Stimulated activated CD8-positive, alpha-beta memory T cell treated with anti-CD3 and anti-CD28 coated beads, Interleukin-15, amount 100 ng/mL, for 4 hours (primary cell): ENCODE data around the gene TLE2.
A peak's percentile ranks its signal among the peaks of the same experiment; 100 is the strongest.

Source experiments
- DNase-seq, 2 donors: peaks; one replicate each; pipeline ENCODE4 v3.0.0-alpha.2; 2020; ENCODE audit warnings: low read depth in 2 of 2

The TLE2 gene

DNA sequence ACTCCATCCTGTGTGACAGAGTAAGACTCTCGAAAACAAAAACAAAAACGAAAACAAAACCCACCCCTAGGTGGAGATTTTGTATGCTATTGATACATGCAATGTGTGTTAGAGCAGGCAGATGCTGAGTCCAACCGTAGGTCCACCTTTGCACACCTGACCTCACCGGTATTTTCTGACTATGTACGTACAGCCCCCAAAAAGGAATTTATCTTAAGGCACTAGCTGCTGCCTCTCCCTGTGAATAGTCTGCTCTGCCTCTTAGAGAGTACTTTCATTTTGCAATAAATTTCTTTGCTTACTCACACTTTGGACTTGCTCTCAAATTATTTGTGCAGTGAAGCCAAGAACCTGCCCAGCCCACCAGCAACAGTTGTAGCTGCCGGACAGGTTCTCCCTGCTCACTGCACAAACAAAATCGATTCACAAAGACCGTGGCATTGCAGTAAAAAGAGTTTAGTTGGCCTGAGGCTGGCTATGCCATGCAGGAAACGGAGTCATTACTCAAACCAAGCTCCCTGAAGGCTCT, 76.1 kb downstream of the TLE2 start:
- DNase-seq = no peak

DNA sequence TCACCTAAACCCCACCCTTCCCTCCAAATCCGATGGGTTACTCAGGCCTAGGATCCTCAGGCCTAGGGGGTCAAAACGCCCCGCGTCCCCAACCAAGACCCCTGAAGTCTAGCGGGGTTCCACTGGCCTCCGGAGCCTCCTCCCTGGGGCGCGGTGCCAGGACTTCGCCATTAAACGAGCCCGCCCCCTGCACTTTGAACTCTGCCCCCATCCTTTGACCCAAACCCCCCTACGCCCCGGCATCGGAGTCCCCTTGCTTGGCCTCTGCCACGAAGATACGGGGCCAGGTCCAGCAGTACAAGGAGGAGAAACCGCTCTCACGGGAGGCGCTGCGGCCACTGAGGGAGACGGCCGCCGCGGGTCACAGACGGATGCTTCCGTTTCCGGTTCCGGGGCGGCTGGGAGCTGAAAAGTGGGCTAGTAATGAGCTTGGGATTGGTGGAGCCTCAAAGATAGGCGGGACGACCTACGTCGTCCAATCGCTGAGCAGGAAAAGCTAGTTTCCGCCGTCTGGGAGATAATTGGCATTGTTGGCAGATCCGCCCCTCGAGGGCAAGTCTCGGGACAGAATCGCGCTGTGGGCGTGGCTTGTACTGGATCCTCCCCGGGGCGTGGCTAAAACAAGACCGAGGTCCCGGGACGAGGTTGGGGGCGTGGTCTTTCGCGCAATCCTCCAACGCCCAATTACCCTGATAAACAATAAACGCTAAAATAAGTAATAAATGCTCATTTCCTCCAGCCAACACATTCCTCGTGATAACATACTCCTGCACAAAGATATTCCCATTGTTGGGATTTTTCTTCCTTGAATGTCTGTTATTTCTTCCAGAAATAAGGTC, 78.6 kb downstream of the TLE2 start:
- peak; percentile 98 to 100 for DNase-seq

DNA sequence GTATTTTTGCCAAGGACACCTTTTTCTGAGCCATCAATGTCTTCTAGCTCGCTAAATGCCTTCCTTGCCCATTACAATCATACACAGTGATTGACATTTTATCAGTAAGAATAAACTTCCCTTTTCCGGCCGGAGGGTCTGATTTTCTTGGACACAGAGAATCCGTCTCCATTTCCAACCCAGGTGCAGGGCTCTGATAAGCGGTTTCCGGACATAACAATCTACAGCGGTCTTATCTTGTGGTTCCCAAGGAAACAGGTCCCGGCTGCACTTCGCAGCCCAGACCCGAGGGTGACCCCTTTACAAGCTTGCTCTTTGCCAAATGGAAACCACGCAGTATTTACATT, 79.2 kb downstream of the TLE2 start:
- no peak for DNase-seq
